MM.1S (cell line): ENCODE measurements around the gene CD34.

ENCODE experiments used
- EZH2 ChIP-seq: fragments of 300-600 bp; sonication (generic); optimal IDR thresholded peaks from 2 replicates; pipeline ENCODE3; 2017; ENCODE audit warnings: low read depth, mild to moderate bottlenecking, antibody characterized with exemption, low read length, mixed read lengths
- TF ChIP-seq, protein P1 (sequence below): fragments of 300-600 bp; sonication (generic); IDR thresholded peaks from 2 replicates; pipeline ENCODE4 v1.5.1; 2016; ENCODE audit warnings: antibody characterized with exemption, low read length, mixed read lengths

DNA sequence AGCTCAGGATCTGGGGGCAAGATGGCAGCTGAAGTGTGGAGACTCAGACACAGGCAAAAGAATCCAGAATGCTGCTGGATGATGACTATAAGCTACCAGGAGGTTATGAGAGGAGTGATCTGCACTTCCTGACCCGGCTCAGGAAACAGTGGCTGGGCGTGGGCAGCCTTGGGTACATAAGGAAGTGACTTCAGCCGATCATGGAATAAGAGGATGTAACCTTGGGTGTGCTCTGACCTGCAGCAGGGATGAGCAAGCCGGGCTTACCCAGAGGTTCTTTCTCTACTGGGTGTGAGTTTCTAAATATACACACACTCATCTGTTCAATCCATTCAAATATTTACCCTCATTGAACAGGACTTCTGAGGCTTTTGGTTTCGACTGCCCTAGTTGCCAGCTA, 62.7 kb downstream of the CD34 start:
- TF ChIP-seq, protein P1, sequence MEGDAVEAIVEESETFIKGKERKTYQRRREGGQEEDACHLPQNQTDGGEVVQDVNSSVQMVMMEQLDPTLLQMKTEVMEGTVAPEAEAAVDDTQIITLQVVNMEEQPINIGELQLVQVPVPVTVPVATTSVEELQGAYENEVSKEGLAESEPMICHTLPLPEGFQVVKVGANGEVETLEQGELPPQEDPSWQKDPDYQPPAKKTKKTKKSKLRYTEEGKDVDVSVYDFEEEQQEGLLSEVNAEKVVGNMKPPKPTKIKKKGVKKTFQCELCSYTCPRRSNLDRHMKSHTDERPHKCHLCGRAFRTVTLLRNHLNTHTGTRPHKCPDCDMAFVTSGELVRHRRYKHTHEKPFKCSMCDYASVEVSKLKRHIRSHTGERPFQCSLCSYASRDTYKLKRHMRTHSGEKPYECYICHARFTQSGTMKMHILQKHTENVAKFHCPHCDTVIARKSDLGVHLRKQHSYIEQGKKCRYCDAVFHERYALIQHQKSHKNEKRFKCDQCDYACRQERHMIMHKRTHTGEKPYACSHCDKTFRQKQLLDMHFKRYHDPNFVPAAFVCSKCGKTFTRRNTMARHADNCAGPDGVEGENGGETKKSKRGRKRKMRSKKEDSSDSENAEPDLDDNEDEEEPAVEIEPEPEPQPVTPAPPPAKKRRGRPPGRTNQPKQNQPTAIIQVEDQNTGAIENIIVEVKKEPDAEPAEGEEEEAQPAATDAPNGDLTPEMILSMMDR = no peak
- no peak for TF ChIP-seq EZH2
